Left lung (tissue), 14 donors: ENCODE data around the gene TMSB15A. TPM values are rescaled to one million over a fixed set of nuclear protein-coding genes. Genes with fewer than 3 reads are reported as not detected.

Source experiments
- ATAC-seq: fragments of 200-7000 bp; cut with Tn5 transposase; one replicate; pipeline ENCODE4 v1.9.1; 2020; ENCODE audit warnings: moderate library complexity
- DNase-seq, 4 donors: peaks; one replicate each; pipeline ENCODE4 v3.0.0-alpha.2; 2013 to 2020
- H3K27ac ChIP-seq, 2 donors: fragments of 200-600 bp; sonication (generic) in 1 of 2; one replicate each; pipeline versions ENCODE4 v1.5.0 to v1.8.0; 2020 to 2021
- H3K27me3 ChIP-seq, 2 donors: fragments of 200-600 bp; sonication (generic) in 1 of 2; one replicate each; pipeline versions ENCODE4 v1.5.0 to v1.8.0; 2020 to 2021
- H3K36me3 ChIP-seq, 2 donors: fragments of 200-600 bp; sonication (generic) in 1 of 2; one replicate each; pipeline versions ENCODE4 v1.5.0 to v1.8.0; 2020 to 2021
- H3K4me1 ChIP-seq, 2 donors: fragments of 200-600 bp; one replicate each; pipeline ENCODE4 v1.8.0; 2021
- H3K4me3 ChIP-seq, 2 donors: fragments of 200-600 bp; sonication (generic) in 1 of 2; one replicate each; pipeline versions ENCODE4 v1.5.0 to v1.8.0; 2020 to 2021; ENCODE audit warnings: mild to moderate bottlenecking in 1 of 2
- H3K9me3 ChIP-seq, 2 donors: fragments of 200-600 bp; sonication (generic) in 1 of 2; one replicate each; pipeline versions ENCODE4 v1.5.0 to v1.8.0; 2020 to 2021
- intact Hi-C, 2 donors: fragments of 100-400 bp; cut with DNase I; formaldehyde crosslinking; loops; one replicate each; pipeline versions ENCODE4 v1.11.2 to v1.14.2; 2022
- long read RNA-seq, 12 donors: library from polyadenylated mRNA in 2 of 12; unstranded in 2 of 12; transcript quantifications; one replicate each; pipeline ENCODE4 v2.0.0 and lab custom pipeline, GENCODE V29; 2019 to 2026
- polyA plus RNA-seq, 6 donors: library from polyadenylated mRNA; unstranded; fragments of 120-200 nt; gene quantifications; one replicate each; pipeline ENCODE4 v1.2.1, GENCODE V29; 2013; ENCODE audit not compliant: insufficient read length in 6 of 6
- total RNA-seq, 2 donors: library from RNA; stranded (reverse); fragmentation: NEBNext Ultra II Directional; extraction: Animal tissue kit (Norgen Biotek cat#: 25700); gene quantifications; one replicate each; pipeline ENCODE4 v1.2.1, GENCODE V29; 2021
- TF ChIP-seq, protein P1 (sequence below), 2 donors: fragments of 200-600 bp; sonication (generic) in 1 of 2; IDR thresholded peaks; one replicate each; pipeline versions ENCODE4 v1.5.0 to v1.8.0; 2021; ENCODE audit warnings: antibody characterized with exemption in 2 of 2
- donor health status: DM: no; HTN: yes; CAD: no.
- donor health status: DM: no; HTN: no; CAD: no.

Gene TMSB15A
- total RNA-seq (1 to 10 TPM; 2.1 to 4.1 TPM), polyA plus RNA-seq (10 to 100 TPM; 51.1 to 91.2 (median 70.3) TPM)
- long read RNA-seq, donor 1, transcript TMSB15A-201 (3 exons, 685 nt): major isoform, 59 of 59 reads
- long read RNA-seq, donor 1, partial matches to known transcripts: 0 of 59 reads
- long read RNA-seq, donor 1, other reads (novel, unspliced or antisense): 0 of 59 reads
- long read RNA-seq, donor 2, transcript TMSB15A-201 (3 exons, 685 nt): major isoform, 69 of 83 reads
- long read RNA-seq, donor 2, partial matches to known transcripts: 14 of 83 reads
- long read RNA-seq, donor 2, other reads (novel, unspliced or antisense): 0 of 83 reads
- long read RNA-seq, donor 3, transcript TMSB15A-201 (3 exons, 685 nt): major isoform, 100 of 100 reads
- long read RNA-seq, donor 3, partial matches to known transcripts: 0 of 100 reads
- long read RNA-seq, donor 3, other reads (novel, unspliced or antisense): 0 of 100 reads
- long read RNA-seq, donor 4, partial matches to known transcripts: 1 of 4 reads
- long read RNA-seq, donor 4, other reads (novel, unspliced or antisense): 0 of 4 reads
- long read RNA-seq, donor 5, transcript TMSB15A-201 (3 exons, 685 nt): major isoform, 43 of 64 reads
- long read RNA-seq, donor 5, partial matches to known transcripts: 21 of 64 reads
- long read RNA-seq, donor 5, other reads (novel, unspliced or antisense): 0 of 64 reads
- long read RNA-seq, donor 6, transcript TMSB15A-201 (3 exons, 685 nt): major isoform, 101 of 115 reads
- long read RNA-seq, donor 6, partial matches to known transcripts: 14 of 115 reads
- long read RNA-seq, donor 6, other reads (novel, unspliced or antisense): 0 of 115 reads
- long read RNA-seq, donor 7, transcript TMSB15A-201 (3 exons, 685 nt): major isoform, 28 of 28 reads
- long read RNA-seq, donor 7, partial matches to known transcripts: 0 of 28 reads
- long read RNA-seq, donor 7, other reads (novel, unspliced or antisense): 0 of 28 reads
- long read RNA-seq, donor 8, transcript TMSB15A-201 (3 exons, 685 nt): major isoform, 25 of 25 reads
- long read RNA-seq, donor 8, partial matches to known transcripts: 0 of 25 reads
- long read RNA-seq, donor 8, other reads (novel, unspliced or antisense): 0 of 25 reads
- long read RNA-seq, donor 9: 0 reads
- long read RNA-seq, donor 10, partial matches to known transcripts: 0 of 3 reads
- long read RNA-seq, donor 10, other reads (novel, unspliced or antisense): 0 of 3 reads
- long read RNA-seq, donor 11, transcript TMSB15A-201 (3 exons, 685 nt): major isoform, 72 of 107 reads
- long read RNA-seq, donor 11, partial matches to known transcripts: 35 of 107 reads
- long read RNA-seq, donor 11, other reads (novel, unspliced or antisense): 0 of 107 reads
- long read RNA-seq, donor 12, transcript TMSB15A-201 (3 exons, 685 nt): major isoform, 30 of 39 reads
- long read RNA-seq, donor 12, partial matches to known transcripts: 9 of 39 reads
- long read RNA-seq, donor 12, other reads (novel, unspliced or antisense): 0 of 39 reads

- H3K4me3 ChIP-seq: peak within 1 kb of the TSS; percentile 27 to 35
- no peak within 1 kb of the TSS for H3K27ac ChIP-seq
- TF ChIP-seq, protein P1, sequence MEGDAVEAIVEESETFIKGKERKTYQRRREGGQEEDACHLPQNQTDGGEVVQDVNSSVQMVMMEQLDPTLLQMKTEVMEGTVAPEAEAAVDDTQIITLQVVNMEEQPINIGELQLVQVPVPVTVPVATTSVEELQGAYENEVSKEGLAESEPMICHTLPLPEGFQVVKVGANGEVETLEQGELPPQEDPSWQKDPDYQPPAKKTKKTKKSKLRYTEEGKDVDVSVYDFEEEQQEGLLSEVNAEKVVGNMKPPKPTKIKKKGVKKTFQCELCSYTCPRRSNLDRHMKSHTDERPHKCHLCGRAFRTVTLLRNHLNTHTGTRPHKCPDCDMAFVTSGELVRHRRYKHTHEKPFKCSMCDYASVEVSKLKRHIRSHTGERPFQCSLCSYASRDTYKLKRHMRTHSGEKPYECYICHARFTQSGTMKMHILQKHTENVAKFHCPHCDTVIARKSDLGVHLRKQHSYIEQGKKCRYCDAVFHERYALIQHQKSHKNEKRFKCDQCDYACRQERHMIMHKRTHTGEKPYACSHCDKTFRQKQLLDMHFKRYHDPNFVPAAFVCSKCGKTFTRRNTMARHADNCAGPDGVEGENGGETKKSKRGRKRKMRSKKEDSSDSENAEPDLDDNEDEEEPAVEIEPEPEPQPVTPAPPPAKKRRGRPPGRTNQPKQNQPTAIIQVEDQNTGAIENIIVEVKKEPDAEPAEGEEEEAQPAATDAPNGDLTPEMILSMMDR (IDR thresholded peaks at IDR 0.05): no peak
- H3K9me3 ChIP-seq: no peaks in the 10 kb centered on the region
- DNase-seq (peak; percentile 64 to 84 (median 78)), ATAC-seq (peak; percentile 98)
- H3K36me3 ChIP-seq: no peaks in the 10 kb centered on the region
- no peaks in the 10 kb centered on the region for H3K4me1 ChIP-seq
- intact Hi-C loops: no loop called here
- peaks cover 8 to 19% of the 10 kb centered on the region in 2 donors for H3K27me3 ChIP-seq
Observed at GRCh38 chrX:102515975-102516941, at the start of gene TMSB15A. TSS of gene TMSB15A (minus strand) at chrX:102516739.

DNA sequence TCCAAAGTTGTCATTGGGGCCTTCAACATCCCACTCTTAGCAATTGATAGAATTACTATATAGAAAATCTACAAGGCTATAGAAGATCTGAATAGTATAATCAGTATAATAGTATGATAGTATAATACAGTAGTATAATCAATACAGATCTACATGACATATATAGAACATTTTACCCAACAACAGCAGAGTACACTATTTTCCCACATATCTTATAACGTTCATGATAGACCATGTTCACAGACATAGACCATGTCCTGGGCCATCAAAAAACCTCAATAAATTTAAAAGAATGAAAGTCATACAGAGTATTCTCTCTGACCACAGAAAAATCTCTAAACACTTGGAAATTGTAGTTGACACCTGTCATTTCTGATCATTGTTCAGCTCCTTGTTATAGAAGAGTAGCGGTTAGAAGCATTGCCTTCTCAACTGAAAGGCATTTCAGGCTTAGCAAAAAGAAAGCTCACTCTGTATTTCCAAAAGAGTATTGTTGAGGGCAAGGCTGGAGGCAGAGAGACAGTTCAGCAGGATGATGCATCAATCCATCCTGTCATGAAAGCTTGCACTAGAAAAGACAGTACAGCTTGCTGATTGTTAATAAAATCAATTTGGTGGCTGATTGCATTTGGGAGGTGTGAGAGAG, 44.0 kb upstream of the TMSB15A start:
- no peak overlapping the region for H3K27ac ChIP-seq
- H3K4me3 ChIP-seq: no peak overlapping the region
- H3K9me3 ChIP-seq: no peaks in the 10 kb centered on the region
- DNase-seq (no peak), ATAC-seq (no peak)
- TF ChIP-seq, protein P1 (IDR thresholded peaks at IDR 0.05): no peak
- H3K4me1 ChIP-seq: no peaks in the 10 kb centered on the region
- H3K27me3 ChIP-seq: peaks cover 0 to 6% of the 10 kb centered on the region in 2 donors
- H3K36me3 ChIP-seq: no peaks in the 10 kb centered on the region
- intact Hi-C loops: no loop called here

DNA sequence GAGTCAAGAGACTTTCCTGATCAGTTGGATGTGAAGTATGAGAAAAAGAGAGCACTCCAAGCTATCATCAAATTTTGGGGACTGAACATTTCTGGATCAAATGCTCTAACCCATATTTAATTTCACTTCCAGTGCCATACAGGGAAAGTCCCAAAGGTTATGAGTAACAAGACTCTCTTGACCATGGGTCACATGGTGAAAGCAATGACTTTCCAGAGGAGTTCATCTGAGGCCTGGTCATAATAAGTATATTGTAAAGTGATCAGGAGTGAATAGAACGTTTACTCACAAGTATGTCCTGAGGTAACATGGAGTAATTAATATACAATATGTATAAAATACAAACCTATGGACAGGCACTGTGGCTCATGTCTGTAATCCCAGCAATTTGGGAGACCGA, 42.1 kb upstream of the TMSB15A start:
- intact Hi-C loops: no loop called here
- Histone ChIP-seq H3K27me3 (peaks cover 0 to 6% of the 10 kb centered on the region in 2 donors), H3K27ac (no peak overlapping the region)

More for the DNA sequence above, 42.1 kb upstream of the TMSB15A start:
- no peaks in the 10 kb centered on the region for H3K4me1 ChIP-seq
- DNase-seq: no peak
- H3K4me3 ChIP-seq: no peak overlapping the region
- ATAC-seq: no peak
- H3K9me3 ChIP-seq: no peaks in the 10 kb centered on the region
- no peaks in the 10 kb centered on the region for H3K36me3 ChIP-seq
- TF ChIP-seq, protein P1 (IDR thresholded peaks at IDR 0.05): no peak
